Fibroblast of lung (primary cell): ENCODE results near the gene ASPN.

ENCODE experiments used
- CTCF ChIP-seq, 2 donors: IDR thresholded peaks in 1 of 2; conservative IDR thresholded peaks in 1 of 2; 1 replicate in 1 of 2; 2 replicates in 1 of 2; pipeline ENCODE4 v1.5.1; 2011 to 2012; ENCODE audit warnings: low read length in 2 of 2, control low read depth in 1 of 2, inconsistent platforms in 1 of 2, low read depth in 1 of 2, mild to moderate bottlenecking in 1 of 2
- EZH2 ChIP-seq: IDR thresholded peaks from 2 replicates; pipeline ENCODE4 v1.5.1; 2012; ENCODE audit warnings: low read length, control low read depth, mild to moderate bottlenecking; ENCODE audit errors: missing control alignments

GRCh38 chr9:92476962-92477361 lies 5.3 kb downstream of the ASPN start:
- no peak for TF ChIP-seq CTCF (conservative IDR thresholded peaks at IDR 0.05 in 1 of 2, IDR thresholded peaks at IDR 0.05 in 1 of 2; ENCODE audit: low read depth in 1 of 2, low read length in 2 of 2)
- TF ChIP-seq EZH2 = no peak
